ENCODE measurements around the gene PTPN5. TPM values are rescaled to one million over a fixed set of nuclear protein-coding genes. Genes with fewer than 3 reads are reported as not detected.

PTPN5 gene
- total RNA-seq, 6 experiments from 2014 or later, result not detected

DNA sequence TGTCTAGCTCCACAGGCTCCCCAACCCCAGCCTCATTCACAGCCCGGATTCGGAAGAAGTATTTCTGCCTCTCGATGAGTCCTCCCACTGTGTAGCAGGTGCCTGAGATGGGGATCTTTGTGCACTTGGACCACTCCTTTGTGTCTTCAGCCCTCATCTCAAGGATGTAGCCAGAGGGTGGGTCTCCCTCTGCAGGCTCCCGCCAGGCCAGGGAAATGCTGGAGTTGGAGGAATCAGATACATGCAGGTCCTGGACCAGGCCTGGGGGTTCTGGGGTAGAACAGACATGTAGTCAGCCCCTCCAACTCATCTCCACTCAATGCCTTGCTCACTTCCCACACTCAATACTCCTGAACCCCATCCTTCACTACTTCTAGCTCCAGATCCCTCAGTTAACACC, 82.2 kb downstream of the PTPN5 start:
- TF ChIP-seq, protein P1, sequence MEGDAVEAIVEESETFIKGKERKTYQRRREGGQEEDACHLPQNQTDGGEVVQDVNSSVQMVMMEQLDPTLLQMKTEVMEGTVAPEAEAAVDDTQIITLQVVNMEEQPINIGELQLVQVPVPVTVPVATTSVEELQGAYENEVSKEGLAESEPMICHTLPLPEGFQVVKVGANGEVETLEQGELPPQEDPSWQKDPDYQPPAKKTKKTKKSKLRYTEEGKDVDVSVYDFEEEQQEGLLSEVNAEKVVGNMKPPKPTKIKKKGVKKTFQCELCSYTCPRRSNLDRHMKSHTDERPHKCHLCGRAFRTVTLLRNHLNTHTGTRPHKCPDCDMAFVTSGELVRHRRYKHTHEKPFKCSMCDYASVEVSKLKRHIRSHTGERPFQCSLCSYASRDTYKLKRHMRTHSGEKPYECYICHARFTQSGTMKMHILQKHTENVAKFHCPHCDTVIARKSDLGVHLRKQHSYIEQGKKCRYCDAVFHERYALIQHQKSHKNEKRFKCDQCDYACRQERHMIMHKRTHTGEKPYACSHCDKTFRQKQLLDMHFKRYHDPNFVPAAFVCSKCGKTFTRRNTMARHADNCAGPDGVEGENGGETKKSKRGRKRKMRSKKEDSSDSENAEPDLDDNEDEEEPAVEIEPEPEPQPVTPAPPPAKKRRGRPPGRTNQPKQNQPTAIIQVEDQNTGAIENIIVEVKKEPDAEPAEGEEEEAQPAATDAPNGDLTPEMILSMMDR (IDR thresholded peaks at IDR 0.05), result no peak
- Mint-ChIP-seq H3K9me3 (no peaks in the 10 kb centered on the region), H3K27ac (no peak overlapping the region), H3K4me3 (no peak overlapping the region), H3K27me3 (ENCODE audit: insufficient read depth) (peaks cover 57% of the 10 kb centered on the region), H3K36me3 (ENCODE audit: low read depth) (no peaks in the 10 kb centered on the region), H3K4me1 (ENCODE audit: low read depth) (no peaks in the 10 kb centered on the region)
- DNase-seq, result no peak

DNA sequence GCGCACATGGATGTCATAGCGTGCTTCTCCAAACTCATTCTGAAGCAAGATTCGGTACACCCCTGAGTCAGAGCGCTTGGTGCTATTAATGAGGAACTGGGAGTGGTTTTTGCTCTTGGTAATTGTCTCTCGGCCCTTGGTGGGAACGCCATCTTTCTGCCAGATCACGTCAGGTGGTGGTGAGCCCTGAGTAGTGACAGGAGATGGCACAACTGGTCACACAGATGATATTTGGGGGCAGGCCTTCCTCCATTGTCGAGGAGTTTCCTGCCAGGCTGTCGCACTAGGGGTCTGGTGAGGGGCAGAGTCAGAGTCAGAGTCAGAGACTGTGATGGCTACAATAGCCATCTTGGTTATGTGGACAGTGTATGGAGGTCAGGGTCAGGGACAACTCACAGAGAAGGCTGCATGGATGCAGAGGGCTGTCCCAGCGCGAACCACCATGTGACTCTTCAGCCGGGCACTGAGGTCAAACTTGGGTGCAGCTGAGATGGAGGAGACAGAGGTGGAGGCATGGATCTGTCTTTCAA, 83.7 kb downstream of the PTPN5 start:
- Mint-ChIP-seq H3K4me3 (no peak overlapping the region), H3K4me1 (ENCODE audit: low read depth) (no peaks in the 10 kb centered on the region), H3K27me3 (ENCODE audit: insufficient read depth) (peaks cover 62% of the 10 kb centered on the region), H3K9me3 (no peaks in the 10 kb centered on the region), H3K36me3 (ENCODE audit: low read depth) (no peaks in the 10 kb centered on the region), H3K27ac (no peak overlapping the region)
- no peak for DNase-seq
- TF ChIP-seq, protein P1 (IDR thresholded peaks at IDR 0.05), result no peak

GRCh38 chr11:18706330-18707243, 85.0 kb downstream of the PTPN5 start:
- no peak for DNase-seq
- H3K9me3 Mint-ChIP-seq, result no peaks in the 10 kb centered on the region
- no peak overlapping the region for H3K4me3 Mint-ChIP-seq
- TF ChIP-seq, protein P1 (IDR thresholded peaks at IDR 0.05), result no peak
- no peaks in the 10 kb centered on the region for H3K4me1 Mint-ChIP-seq (ENCODE audit: low read depth)
- no peak overlapping the region for H3K27ac Mint-ChIP-seq
- no peaks in the 10 kb centered on the region for H3K36me3 Mint-ChIP-seq (ENCODE audit: low read depth)
- peaks cover 58% of the 10 kb centered on the region for H3K27me3 Mint-ChIP-seq (ENCODE audit: insufficient read depth)

DNA sequence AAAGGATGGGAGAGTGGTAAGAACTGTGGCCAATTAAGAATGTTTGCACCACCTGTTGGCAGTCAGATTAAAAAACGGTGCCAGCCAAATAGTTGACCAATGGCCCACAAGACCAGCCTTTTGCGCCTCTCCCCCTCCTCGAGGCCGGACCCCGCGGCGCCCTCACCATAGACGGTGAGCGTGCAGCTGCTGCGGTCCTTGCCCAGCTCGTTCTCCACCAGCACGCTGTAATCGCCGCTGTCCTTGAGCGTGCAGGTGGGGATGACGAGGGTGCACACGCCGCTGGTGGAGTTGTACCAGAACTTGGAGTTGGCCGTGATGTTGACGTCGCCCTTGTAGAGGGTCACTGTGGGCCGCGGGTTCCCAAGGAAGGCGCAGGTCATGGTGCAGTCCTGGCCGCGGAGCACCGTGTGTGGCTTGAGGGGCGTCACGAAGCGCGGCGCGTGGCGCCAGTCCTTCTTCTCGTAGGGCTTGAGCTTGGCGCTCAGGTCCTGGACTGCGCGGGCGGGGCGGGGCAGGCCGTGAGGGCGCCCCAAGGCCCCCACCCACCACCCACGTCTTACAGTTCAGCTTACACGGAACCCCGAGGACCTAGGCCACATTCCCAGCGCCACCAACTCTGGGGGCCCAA, 85.8 kb downstream of the PTPN5 start:
- H3K9me3 Mint-ChIP-seq, result no peaks in the 10 kb centered on the region
- no peaks in the 10 kb centered on the region for H3K36me3 Mint-ChIP-seq (ENCODE audit: low read depth)
- no peak overlapping the region for H3K27ac Mint-ChIP-seq
- H3K27me3 Mint-ChIP-seq (ENCODE audit: insufficient read depth), result peaks cover 56% of the 10 kb centered on the region
- TF ChIP-seq, protein P1 (IDR thresholded peaks at IDR 0.05), result no peak
- H3K4me1 Mint-ChIP-seq (ENCODE audit: low read depth), result no peaks in the 10 kb centered on the region
- no peak for DNase-seq
- H3K4me3 Mint-ChIP-seq, result no peak overlapping the region

GRCh38 chr11:18704698-18705097, 86.9 kb downstream of the PTPN5 start:
- no peak overlapping the region for H3K27ac Mint-ChIP-seq
- no peaks in the 10 kb centered on the region for H3K4me1 Mint-ChIP-seq (ENCODE audit: low read depth)
- H3K9me3 Mint-ChIP-seq, result no peaks in the 10 kb centered on the region
- no peak for DNase-seq
- peaks cover 55% of the 10 kb centered on the region for H3K27me3 Mint-ChIP-seq (ENCODE audit: insufficient read depth)
- H3K36me3 Mint-ChIP-seq (ENCODE audit: low read depth), result no peaks in the 10 kb centered on the region
- TF ChIP-seq, protein P1 (IDR thresholded peaks at IDR 0.05), result no peak
- no peak overlapping the region for H3K4me3 Mint-ChIP-seq
